ENCODE results near the gene MICAL3. TPM values are rescaled to one million over a fixed set of nuclear protein-coding genes. Genes with fewer than 3 reads are reported as not detected.

The MICAL3 gene
- polyA plus RNA-seq, 1 of the 3 experiments (the other 2 are of a cell fraction): 83.1 TPM

DNA sequence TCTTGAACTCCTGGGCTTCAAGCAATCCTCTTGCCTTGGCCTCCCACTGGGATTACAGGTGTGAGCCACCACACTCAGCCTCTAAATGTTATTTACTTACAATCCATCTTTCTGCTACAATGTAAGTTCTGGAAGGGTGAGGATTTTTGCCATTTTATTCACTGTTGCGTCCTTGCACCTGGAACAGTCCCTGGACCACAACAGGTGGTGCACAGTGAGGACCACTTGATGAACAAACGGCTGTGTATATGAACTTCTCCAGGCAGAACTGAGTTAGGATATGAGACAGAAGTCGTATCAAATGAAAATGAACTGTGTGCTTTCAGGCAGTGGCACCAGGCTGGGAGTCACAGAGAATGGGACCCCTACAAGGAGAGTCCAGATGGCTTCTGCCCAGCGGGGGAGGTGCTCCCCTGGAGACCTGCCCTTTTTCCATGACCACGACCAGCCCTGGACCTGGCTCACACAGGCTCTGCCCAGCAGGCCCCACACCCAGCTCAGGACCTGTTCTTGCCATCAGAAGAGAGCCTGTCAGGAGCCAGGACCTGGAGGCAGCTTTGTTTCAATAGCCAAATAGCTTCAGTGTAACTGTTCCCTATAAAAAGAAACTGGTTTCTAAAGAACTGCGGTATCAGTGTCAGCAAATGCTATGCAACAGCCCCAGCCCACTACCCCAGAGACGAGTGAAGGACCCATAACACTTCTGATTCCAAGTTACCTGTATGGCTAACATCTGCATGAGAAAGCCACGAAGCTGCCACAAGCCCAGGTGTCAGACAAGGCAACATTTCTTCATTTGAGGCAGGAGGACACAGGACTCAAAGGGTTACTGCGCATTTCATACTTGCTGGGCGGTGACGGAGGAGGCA lies 104.9 kb downstream of the MICAL3 start (continued):
- TF ChIP-seq ZBTB33 (IDR thresholded peaks at IDR 0.05; ENCODE audit: borderline replicate concordance, low read depth): no peak

DNA sequence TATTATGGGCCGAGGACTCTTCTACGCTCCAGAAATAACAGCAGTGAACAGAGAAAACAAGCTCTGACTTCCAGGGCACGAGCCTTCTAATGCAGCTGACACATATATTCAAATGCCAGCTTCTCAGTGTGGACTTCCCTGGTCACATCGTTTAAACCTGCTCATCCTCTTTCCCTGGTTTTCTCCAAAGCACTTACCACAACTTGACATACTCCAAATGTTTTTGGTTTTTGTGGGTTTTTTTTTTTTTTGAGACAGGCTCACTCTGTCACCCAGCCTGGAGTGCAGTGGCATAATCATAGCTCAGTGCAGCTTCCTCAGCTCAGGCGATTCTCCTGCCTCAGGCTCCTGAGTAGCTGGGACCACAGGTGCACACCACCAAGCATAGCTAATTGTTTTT lies 105.5 kb downstream of the MICAL3 start:
- no peaks in the 10 kb centered on the region for H3K9me3 ChIP-seq
- DNase-seq: no peak
- no peak overlapping the region for H3K9ac ChIP-seq
- 70% methylated on average over 5 of the region's 5 CpGs for WGBS (ENCODE audit: low lambda C conversion rate)
- CTCF ChIA-PET: interaction anchor here (0.6 to 2.8 kb wide), 5 partner anchors 9 to 157 kb away, joined by 3 to 7 read pairs (median 3); no protein-coding TSS in a partner anchor
- peaks cover 83% of the 10 kb centered on the region for H3K79me2 ChIP-seq (ENCODE audit: insufficient read depth)
- H3K9me2 ChIP-seq: no peaks in the 10 kb centered on the region
- peaks cover 14% of the 10 kb centered on the region for H3F3A ChIP-seq (replicated peaks; ENCODE audit: insufficient read depth)
- no peak overlapping the region for H3K4me2 ChIP-seq
- peaks cover 13 to 59% of the 10 kb centered on the region in 2 experiments for H3K4me1 ChIP-seq (ENCODE audit: control insufficient read depth in 1 of 2, insufficient read depth in 2 of 2, low read depth in 1 of 2, low read length in 1 of 2)
- no peak overlapping the region for H2AFZ ChIP-seq (ENCODE audit: low read depth)
- H3K27me3 ChIP-seq (ENCODE audit: insufficient read depth): no peaks in the 10 kb centered on the region
- H4K20me1 ChIP-seq (ENCODE audit: insufficient read depth): peaks cover 64% of the 10 kb centered on the region
- peak; percentile 35; the same call in 1 of the 2 replicates for TF ChIP-seq TCF12 (IDR thresholded peaks at IDR 0.05)
- no peak for TF ChIP-seq POLR2AphosphoS5 (IDR thresholded peaks at IDR 0.05; ENCODE audit: low read depth, low read length)
- H3K36me3 ChIP-seq (replicated peaks in 1 of 2; ENCODE audit: control insufficient read depth in 1 of 2, insufficient read depth in 2 of 2, low read length in 1 of 2): no peaks in the 10 kb centered on the region
- H3K4me3 ChIP-seq (ENCODE audit: low read depth in 2 of 2, low read length in 1 of 2): no peak overlapping the region
- POLR2A ChIA-PET: no interaction called here
- 0 out of 4 replicates have a peak overlapping the region, but pooled peaks of 1 of the 2 experiments have one; percentile 1 for H3K27ac ChIP-seq (ENCODE audit: low read depth in 2 of 2, low read length in 1 of 2)

- CTCF ChIA-PET: interaction anchor here (1.1 to 1.6 kb wide), 2 partner anchors 30 to 159 kb away, joined by 3 to 7 read pairs; no protein-coding TSS in a partner anchor
- peaks cover 88% of the 10 kb centered on the region for H3K79me2 ChIP-seq (ENCODE audit: insufficient read depth)
- TF ChIP-seq MAX (IDR thresholded peaks at IDR 0.05; ENCODE audit: low read depth): no peak
- TF ChIP-seq, protein P1, sequence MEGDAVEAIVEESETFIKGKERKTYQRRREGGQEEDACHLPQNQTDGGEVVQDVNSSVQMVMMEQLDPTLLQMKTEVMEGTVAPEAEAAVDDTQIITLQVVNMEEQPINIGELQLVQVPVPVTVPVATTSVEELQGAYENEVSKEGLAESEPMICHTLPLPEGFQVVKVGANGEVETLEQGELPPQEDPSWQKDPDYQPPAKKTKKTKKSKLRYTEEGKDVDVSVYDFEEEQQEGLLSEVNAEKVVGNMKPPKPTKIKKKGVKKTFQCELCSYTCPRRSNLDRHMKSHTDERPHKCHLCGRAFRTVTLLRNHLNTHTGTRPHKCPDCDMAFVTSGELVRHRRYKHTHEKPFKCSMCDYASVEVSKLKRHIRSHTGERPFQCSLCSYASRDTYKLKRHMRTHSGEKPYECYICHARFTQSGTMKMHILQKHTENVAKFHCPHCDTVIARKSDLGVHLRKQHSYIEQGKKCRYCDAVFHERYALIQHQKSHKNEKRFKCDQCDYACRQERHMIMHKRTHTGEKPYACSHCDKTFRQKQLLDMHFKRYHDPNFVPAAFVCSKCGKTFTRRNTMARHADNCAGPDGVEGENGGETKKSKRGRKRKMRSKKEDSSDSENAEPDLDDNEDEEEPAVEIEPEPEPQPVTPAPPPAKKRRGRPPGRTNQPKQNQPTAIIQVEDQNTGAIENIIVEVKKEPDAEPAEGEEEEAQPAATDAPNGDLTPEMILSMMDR (IDR thresholded peaks at IDR 0.05): no peak
- no peak for TF ChIP-seq PBX3 (IDR thresholded peaks at IDR 0.05)
- no peak for TF ChIP-seq YY1 (IDR thresholded peaks at IDR 0.05; ENCODE audit: low read depth)
- no peak for TF ChIP-seq IRF3 (IDR thresholded peaks at IDR 0.05; ENCODE audit: low read depth, low read length)
- no peak for TF ChIP-seq GABPA (IDR thresholded peaks at IDR 0.05; ENCODE audit: low read depth)
- TF ChIP-seq FOXM1 (IDR thresholded peaks at IDR 0.05; ENCODE audit: low read depth): no peak
- TF ChIP-seq TCF12 (IDR thresholded peaks at IDR 0.05): no peak
- TF ChIP-seq EZH2phosphoT487 (IDR thresholded peaks at IDR 0.05; ENCODE audit: borderline replicate concordance, low read depth): no peak
- no peak for TF ChIP-seq MXI1 (IDR thresholded peaks at IDR 0.05; ENCODE audit: low read depth, low read length)
- TF ChIP-seq JUND (IDR thresholded peaks at IDR 0.05): no peak
Measured at GRCh38 chr22:17917490-17917983, 106.8 kb downstream of the MICAL3 start.

More at GRCh38 chr22:17917490-17917983, 106.8 kb downstream of the MICAL3 start:
- POLR2A ChIA-PET: no interaction called here
- Histone ChIP-seq H3K9me2 (no peaks in the 10 kb centered on the region), H3K9me3 (no peaks in the 10 kb centered on the region), H3K9ac (no peak overlapping the region), H3K4me1 (ENCODE audit: control insufficient read depth in 1 of 2, insufficient read depth in 2 of 2, low read depth in 1 of 2, low read length in 1 of 2) (peaks cover 2 to 53% of the 10 kb centered on the region in 2 experiments; a peak in 3 of 4 replicates), H4K20me1 (ENCODE audit: insufficient read depth) (peaks cover 53% of the 10 kb centered on the region), H2AFZ (ENCODE audit: low read depth) (no peak overlapping the region), H3K27me3 (ENCODE audit: insufficient read depth) (no peaks in the 10 kb centered on the region), H3K4me2 (no peak overlapping the region), H3K4me3 (ENCODE audit: low read depth in 2 of 2, low read length in 1 of 2) (no peak overlapping the region), H3K36me3 (replicated peaks in 1 of 2; ENCODE audit: control insufficient read depth in 1 of 2, insufficient read depth in 2 of 2, low read length in 1 of 2) (no peaks in the 10 kb centered on the region), H3F3A (replicated peaks; ENCODE audit: insufficient read depth) (peaks cover 4% of the 10 kb centered on the region), H3K27ac (ENCODE audit: low read depth in 2 of 2, low read length in 1 of 2) (no peak overlapping the region)
- no peak for DNase-seq
- WGBS (ENCODE audit: low lambda C conversion rate): 96% methylated on average over 4 of the region's 6 CpGs
